Measurements from ENCODE around the gene LMBRD1. TPM values are rescaled to one million over a fixed set of nuclear protein-coding genes. Genes with fewer than 3 reads are reported as not detected.

The LMBRD1 gene
- 26.5 TPM for total RNA-seq (ENCODE audit: unreplicated experiment)
- long read RNA-seq, transcript LMBRD1-202 (16 exons, 2,264 nt) = major isoform, 10 of 15 reads
- long read RNA-seq, partial matches to known transcripts = 3 of 15 reads
- long read RNA-seq, other reads (novel, unspliced or antisense) = 2 of 15 reads

- H3K4me1 Mint-ChIP-seq (ENCODE audit: unreplicated experiment) = peaks cover 15% of the 10 kb centered on the region
- TF ChIP-seq, protein P1, sequence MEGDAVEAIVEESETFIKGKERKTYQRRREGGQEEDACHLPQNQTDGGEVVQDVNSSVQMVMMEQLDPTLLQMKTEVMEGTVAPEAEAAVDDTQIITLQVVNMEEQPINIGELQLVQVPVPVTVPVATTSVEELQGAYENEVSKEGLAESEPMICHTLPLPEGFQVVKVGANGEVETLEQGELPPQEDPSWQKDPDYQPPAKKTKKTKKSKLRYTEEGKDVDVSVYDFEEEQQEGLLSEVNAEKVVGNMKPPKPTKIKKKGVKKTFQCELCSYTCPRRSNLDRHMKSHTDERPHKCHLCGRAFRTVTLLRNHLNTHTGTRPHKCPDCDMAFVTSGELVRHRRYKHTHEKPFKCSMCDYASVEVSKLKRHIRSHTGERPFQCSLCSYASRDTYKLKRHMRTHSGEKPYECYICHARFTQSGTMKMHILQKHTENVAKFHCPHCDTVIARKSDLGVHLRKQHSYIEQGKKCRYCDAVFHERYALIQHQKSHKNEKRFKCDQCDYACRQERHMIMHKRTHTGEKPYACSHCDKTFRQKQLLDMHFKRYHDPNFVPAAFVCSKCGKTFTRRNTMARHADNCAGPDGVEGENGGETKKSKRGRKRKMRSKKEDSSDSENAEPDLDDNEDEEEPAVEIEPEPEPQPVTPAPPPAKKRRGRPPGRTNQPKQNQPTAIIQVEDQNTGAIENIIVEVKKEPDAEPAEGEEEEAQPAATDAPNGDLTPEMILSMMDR (IDR thresholded peaks at IDR 0.05; ENCODE audit: unreplicated experiment) = peak; percentile 98
- H3K27me3 Mint-ChIP-seq (ENCODE audit: unreplicated experiment) = peaks cover 3% of the 10 kb centered on the region
- peak within 1 kb of the TSS; percentile 99 for H3K27ac Mint-ChIP-seq (ENCODE audit: unreplicated experiment)
- H3K9me3 Mint-ChIP-seq (ENCODE audit: unreplicated experiment) = no peaks in the 10 kb centered on the region
- H3K4me3 Mint-ChIP-seq (ENCODE audit: unreplicated experiment) = peak within 1 kb of the TSS; percentile 98
- peaks cover 4% of the 10 kb centered on the region for H3K36me3 Mint-ChIP-seq (ENCODE audit: low read depth, unreplicated experiment)
- peak; percentile 100 for DNase-seq (ENCODE audit: low spot score)
Observed at GRCh38 chr6:69796642-69797390, at the start of gene LMBRD1. TSS of gene LMBRD1 (minus strand) at chr6:69797010. CDS start at chr6:69796881, 129 bp downstream.

DNA sequence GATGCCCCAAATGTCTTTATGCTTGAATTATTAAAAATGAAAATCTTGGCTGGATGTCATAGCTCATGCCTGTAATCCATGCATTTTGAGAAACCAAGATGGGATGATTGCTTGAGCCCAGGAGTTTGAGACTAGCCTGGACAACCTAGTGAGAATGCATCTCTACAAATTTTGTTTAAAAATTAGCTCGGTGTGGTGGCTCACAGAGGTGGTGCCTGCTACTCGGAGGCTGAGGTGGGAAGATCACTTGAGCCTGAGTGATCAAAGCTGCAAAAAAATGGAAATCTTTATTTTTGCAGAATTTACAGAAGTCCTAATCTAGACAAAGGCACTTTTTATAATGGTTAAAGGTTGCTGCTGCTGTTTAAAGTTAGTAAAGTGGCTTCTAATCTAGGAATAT, 49.5 kb upstream of the LMBRD1 start:
- Mint-ChIP-seq H3K36me3 (ENCODE audit: low read depth, unreplicated experiment) (no peaks in the 10 kb centered on the region), H3K27me3 (ENCODE audit: unreplicated experiment) (no peaks in the 10 kb centered on the region), H3K27ac (ENCODE audit: unreplicated experiment) (no peak overlapping the region), H3K4me3 (ENCODE audit: unreplicated experiment) (no peak overlapping the region), H3K4me1 (ENCODE audit: unreplicated experiment) (no peaks in the 10 kb centered on the region), H3K9me3 (ENCODE audit: unreplicated experiment) (no peaks in the 10 kb centered on the region)
- TF ChIP-seq, protein P1 (IDR thresholded peaks at IDR 0.05; ENCODE audit: unreplicated experiment) = no peak
- no peak for DNase-seq (ENCODE audit: low spot score)

DNA sequence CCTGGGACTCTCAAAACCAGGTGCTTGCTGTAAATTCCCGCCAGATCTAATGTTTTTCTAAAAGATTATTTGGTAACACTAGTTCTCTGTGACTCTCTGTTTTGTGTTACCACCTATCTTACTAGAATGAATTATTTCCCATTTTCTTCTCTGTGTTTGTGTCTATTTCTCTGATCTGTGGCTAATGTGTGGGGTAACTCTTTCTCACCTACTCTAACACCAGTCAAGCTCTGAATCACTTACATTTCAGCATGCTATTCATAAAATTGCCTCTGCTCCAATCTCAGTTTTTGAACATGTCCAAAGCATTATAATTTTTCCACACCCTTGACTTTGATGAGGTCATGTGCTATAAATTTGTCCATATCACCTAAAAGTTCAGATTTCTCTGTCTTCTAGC, 46.4 kb upstream of the LMBRD1 start:
- no peak overlapping the region for H3K27ac Mint-ChIP-seq (ENCODE audit: unreplicated experiment)
- H3K9me3 Mint-ChIP-seq (ENCODE audit: unreplicated experiment) = no peaks in the 10 kb centered on the region
- no peaks in the 10 kb centered on the region for H3K36me3 Mint-ChIP-seq (ENCODE audit: low read depth, unreplicated experiment)

GRCh38 chr6:69841862-69842261, 45.1 kb upstream of the LMBRD1 start:
- no peak for DNase-seq (ENCODE audit: low spot score)
- Mint-ChIP-seq H3K27me3 (ENCODE audit: unreplicated experiment) (no peaks in the 10 kb centered on the region), H3K4me1 (ENCODE audit: unreplicated experiment) (no peaks in the 10 kb centered on the region), H3K9me3 (ENCODE audit: unreplicated experiment) (no peaks in the 10 kb centered on the region), H3K27ac (ENCODE audit: unreplicated experiment) (no peak overlapping the region), H3K36me3 (ENCODE audit: low read depth, unreplicated experiment) (no peaks in the 10 kb centered on the region), H3K4me3 (ENCODE audit: unreplicated experiment) (no peak overlapping the region)
- TF ChIP-seq, protein P1 (IDR thresholded peaks at IDR 0.05; ENCODE audit: unreplicated experiment) = no peak

More for the DNA sequence above, 46.4 kb upstream of the LMBRD1 start:
- Mint-ChIP-seq H3K4me1 (ENCODE audit: unreplicated experiment) (no peaks in the 10 kb centered on the region), H3K4me3 (ENCODE audit: unreplicated experiment) (no peak overlapping the region), H3K27me3 (ENCODE audit: unreplicated experiment) (no peaks in the 10 kb centered on the region)
- no peak for DNase-seq (ENCODE audit: low spot score)
- TF ChIP-seq, protein P1 (IDR thresholded peaks at IDR 0.05; ENCODE audit: unreplicated experiment) = no peak

All from endothelial cell (in vitro differentiated cells).